ENCODE results near the gene TMEM232. TPM values are rescaled to one million over a fixed set of nuclear protein-coding genes. Genes with fewer than 3 reads are reported as not detected.

The TMEM232 gene
- total RNA-seq (2014; rRNA removed; shearing (Covaris generic)) (0.64 and 1.5 TPM in 2 replicates), total RNA-seq (2022) (1.7 and 2.9 TPM in 2 replicates), Bru-seq, nascent RNA (percentile 26 among the genes with signal in this experiment), BruChase-seq, experiment 1, labeled RNA remaining after a 6-hour chase (percentile 26 among the genes with signal in this experiment), BruChase-seq, experiment 2, labeled RNA remaining after a 2-hour chase (percentile 30 among the genes with signal in this experiment)
- long read RNA-seq, partial matches to known transcripts = 0 of 2 reads
- long read RNA-seq, other reads (novel, unspliced or antisense) = 1 of 2 reads

- Histone ChIP-seq H3K4me2 (ENCODE audit: low read length) (peak within 1 kb of the TSS; percentile 62; the same call in 1 of the 2 replicates), H3K27ac (ENCODE audit: low read depth, low read length, poor library complexity, severe bottlenecking) (no peak within 1 kb of the TSS), H3K4me3 (ENCODE audit: low read depth, low read length, poor library complexity, severe bottlenecking) (peak within 1 kb of the TSS; percentile 25), H3K4me1 (ENCODE audit: insufficient read depth, low read length, poor library complexity, severe bottlenecking) (no peaks in the 10 kb centered on the region), H3K79me2 (ENCODE audit: insufficient read depth, low read depth, low read length) (no peaks in the 10 kb centered on the region), H3K36me3 (ENCODE audit: insufficient read depth, low read length) (no peaks in the 10 kb centered on the region), H3K9me2 (ENCODE audit: insufficient read depth, low read length) (no peaks in the 10 kb centered on the region), H2AFZ (ENCODE audit: low read length) (peak within 1 kb of the TSS; percentile 92), H3K9me3 (ENCODE audit: low read length) (no peaks in the 10 kb centered on the region), H4K20me1 (ENCODE audit: insufficient read depth, low read length) (no peaks in the 10 kb centered on the region)
- intact Hi-C loops (cut with micrococcal nuclease; ENCODE audit: unreplicated experiment) = no loop called here
- ChIA-PET POLR2A (no interaction called here), CTCF (ENCODE audit: unreplicated experiment) (interaction anchor here (0.6 kb wide), 1 partner anchor 10 kb away, joined by 3 read pairs; no protein-coding TSS in a partner anchor)
- BruUV-seq (replicated peaks) = no TSS peak
- peak; percentile 16 for DNase-seq (ENCODE audit: low spot score)
- TF ChIP-seq, protein P1, sequence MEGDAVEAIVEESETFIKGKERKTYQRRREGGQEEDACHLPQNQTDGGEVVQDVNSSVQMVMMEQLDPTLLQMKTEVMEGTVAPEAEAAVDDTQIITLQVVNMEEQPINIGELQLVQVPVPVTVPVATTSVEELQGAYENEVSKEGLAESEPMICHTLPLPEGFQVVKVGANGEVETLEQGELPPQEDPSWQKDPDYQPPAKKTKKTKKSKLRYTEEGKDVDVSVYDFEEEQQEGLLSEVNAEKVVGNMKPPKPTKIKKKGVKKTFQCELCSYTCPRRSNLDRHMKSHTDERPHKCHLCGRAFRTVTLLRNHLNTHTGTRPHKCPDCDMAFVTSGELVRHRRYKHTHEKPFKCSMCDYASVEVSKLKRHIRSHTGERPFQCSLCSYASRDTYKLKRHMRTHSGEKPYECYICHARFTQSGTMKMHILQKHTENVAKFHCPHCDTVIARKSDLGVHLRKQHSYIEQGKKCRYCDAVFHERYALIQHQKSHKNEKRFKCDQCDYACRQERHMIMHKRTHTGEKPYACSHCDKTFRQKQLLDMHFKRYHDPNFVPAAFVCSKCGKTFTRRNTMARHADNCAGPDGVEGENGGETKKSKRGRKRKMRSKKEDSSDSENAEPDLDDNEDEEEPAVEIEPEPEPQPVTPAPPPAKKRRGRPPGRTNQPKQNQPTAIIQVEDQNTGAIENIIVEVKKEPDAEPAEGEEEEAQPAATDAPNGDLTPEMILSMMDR (conservative IDR thresholded peaks at IDR 0.05; ENCODE audit: low read length) = no peak
- TF ChIP-seq EZH2phosphoT487 (IDR thresholded peaks at IDR 0.05; ENCODE audit: borderline replicate concordance, low read depth, low read length) = no peak
Measured at GRCh38 chr5:110726249-110727024, at the start of gene TMEM232. TSS of gene TMEM232 (minus strand) at chr5:110726671. CDS start at chr5:110667352, 59,319 bp downstream.

DNA sequence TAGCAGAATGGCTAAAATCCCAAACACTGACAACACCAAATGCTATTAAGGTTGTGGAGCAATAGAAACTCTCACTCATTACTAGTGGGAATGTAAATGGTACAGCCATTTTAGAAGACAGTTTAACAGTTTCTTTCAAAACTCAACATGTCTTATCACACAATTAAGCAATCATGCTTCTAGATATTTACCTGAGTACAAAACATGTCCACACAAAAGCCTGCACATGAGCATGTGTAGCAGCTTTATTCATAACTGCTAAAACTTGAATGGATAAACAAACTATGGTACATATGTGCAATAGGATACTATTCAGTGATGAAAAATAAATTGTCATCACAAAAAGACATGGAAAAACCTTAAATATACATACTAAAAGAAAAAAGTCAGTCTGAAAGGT lies 43.8 kb upstream of the TMEM232 start:
- BruUV-seq (replicated peaks) = no TSS peak
- H4K20me1 ChIP-seq (ENCODE audit: insufficient read depth, low read length) = no peaks in the 10 kb centered on the region
- no peaks in the 10 kb centered on the region for H3K79me2 ChIP-seq (ENCODE audit: insufficient read depth, low read depth, low read length)
- intact Hi-C loops (cut with micrococcal nuclease; ENCODE audit: unreplicated experiment) = no loop called here
- H3K4me2 ChIP-seq (ENCODE audit: low read length) = no peak overlapping the region
- no peak for DNase-seq (ENCODE audit: low spot score)
- no peak overlapping the region for H3K27ac ChIP-seq (ENCODE audit: low read depth, low read length, poor library complexity, severe bottlenecking)
- CTCF ChIA-PET (ENCODE audit: unreplicated experiment) = no interaction called here
- H2AFZ ChIP-seq (ENCODE audit: low read length) = no peak overlapping the region
- no peaks in the 10 kb centered on the region for H3K4me1 ChIP-seq (ENCODE audit: insufficient read depth, low read length, poor library complexity, severe bottlenecking)
- H3K36me3 ChIP-seq (ENCODE audit: insufficient read depth, low read length) = no peaks in the 10 kb centered on the region
- H3K9me3 ChIP-seq (ENCODE audit: low read length) = no peaks in the 10 kb centered on the region
- no peaks in the 10 kb centered on the region for H3K9me2 ChIP-seq (ENCODE audit: insufficient read depth, low read length)
- no peak overlapping the region for H3K4me3 ChIP-seq (ENCODE audit: low read depth, low read length, poor library complexity, severe bottlenecking)
- POLR2A ChIA-PET = no interaction called here
- TF ChIP-seq, protein P1 (conservative IDR thresholded peaks at IDR 0.05; ENCODE audit: low read length) = no peak
- no peak for TF ChIP-seq EZH2phosphoT487 (IDR thresholded peaks at IDR 0.05; ENCODE audit: borderline replicate concordance, low read depth, low read length)

Data from OCI-LY7 (cell line).